ENCODE data around the gene BAHCC1.
"Not testable (repeated sequence)": the region's sequence is repeated elsewhere in the genome, so short reads cannot be mapped to it uniquely, and the experiment has no call there.

BAHCC1 gene

DNA sequence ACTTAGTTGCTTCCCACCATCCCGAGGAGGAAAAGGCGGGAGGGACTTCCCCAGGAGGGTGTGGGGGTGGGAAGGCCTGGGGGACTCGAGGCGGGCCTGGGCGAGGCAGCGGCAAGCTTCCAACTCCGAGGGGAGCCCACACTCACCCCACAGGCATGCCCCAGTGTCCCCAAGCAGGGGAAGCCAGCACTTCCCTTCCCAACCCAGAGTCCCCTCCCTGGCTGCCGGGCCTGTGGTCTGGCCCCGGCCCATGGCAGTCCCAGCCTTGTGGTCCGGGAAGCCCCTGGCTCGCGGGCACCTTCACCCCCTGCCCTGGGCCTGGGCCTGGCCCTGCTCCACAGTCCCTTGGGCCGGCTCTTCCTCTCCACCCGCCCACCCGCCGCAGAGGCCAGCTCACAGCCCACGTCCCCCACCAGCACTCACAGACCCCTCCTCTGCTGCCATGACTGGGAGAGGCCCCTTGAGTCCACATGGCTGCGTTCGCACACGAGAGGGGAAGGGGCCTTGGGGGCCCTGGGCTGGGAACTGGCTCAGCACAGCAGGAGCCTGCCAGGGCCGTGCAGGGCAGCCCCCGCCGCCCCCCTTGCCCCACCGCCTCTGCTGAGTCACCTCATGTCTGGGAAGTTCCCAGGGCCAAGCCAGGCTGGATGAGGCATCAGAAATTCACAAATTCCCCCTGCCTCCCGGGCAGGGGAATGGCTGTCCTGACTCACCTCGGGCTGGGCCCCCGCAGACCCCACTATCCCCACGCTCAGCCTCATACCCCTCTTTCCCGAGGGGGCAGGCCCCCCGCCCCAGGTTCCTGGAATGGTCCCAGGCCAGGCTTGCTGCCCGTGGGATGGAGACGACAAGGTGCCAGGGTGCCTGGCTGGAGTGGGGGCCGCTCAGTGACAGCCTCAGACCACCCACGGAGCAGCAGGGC lies 27.8 kb downstream of the BAHCC1 start:
- DNase-seq = peak; percentile 92
- Histone ChIP-seq H3K27me3 (replicated peaks) (no peaks in the 10 kb centered on the region), H3K36me3 (replicated peaks) (no peaks in the 10 kb centered on the region), H3K4me3 (ENCODE audit: low read depth, low read length) (peak overlapping the region; percentile 12), H3K27ac (peak overlapping the region; percentile 96)
- in situ Hi-C loops (cut with HindIII; ENCODE audit: low pct_ligation_motif_present, low sequenced_read_pairs) = no loop called here
- no peak for TF ChIP-seq CTCF (IDR thresholded peaks at IDR 0.05; ENCODE audit: low read depth, low read length, missing control alignments)

DNA sequence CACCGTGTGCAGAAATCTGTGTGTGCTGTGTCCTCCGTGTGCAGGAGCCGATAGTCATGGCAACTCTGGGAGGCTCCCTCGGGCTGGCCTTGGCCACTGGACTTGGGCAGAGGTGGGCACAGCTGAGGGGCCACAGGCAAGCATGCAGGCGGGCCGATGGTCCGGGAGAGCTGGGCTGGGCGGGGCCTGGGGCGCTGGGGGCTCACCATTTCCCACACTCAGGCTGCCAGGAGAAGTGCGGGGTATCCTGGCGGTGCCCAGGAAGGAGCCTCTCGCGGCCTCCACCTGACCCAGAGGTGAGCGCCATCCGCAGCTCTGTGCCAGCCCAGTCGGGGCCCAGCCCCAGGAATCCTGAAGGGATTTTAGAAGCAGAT lies 28.4 kb downstream of the BAHCC1 start:
- DNase-seq = no peak
- no peaks in the 10 kb centered on the region for H3K36me3 ChIP-seq (replicated peaks)
- peak overlapping the region; percentile 96 for H3K27ac ChIP-seq
- in situ Hi-C loops (cut with HindIII; ENCODE audit: low pct_ligation_motif_present, low sequenced_read_pairs) = no loop called here
- no peak for TF ChIP-seq CTCF (IDR thresholded peaks at IDR 0.05; ENCODE audit: low read depth, low read length, missing control alignments)
- H3K27me3 ChIP-seq (replicated peaks) = no peaks in the 10 kb centered on the region
- H3K4me3 ChIP-seq (ENCODE audit: low read depth, low read length) = no peak overlapping the region

GRCh38 chr17:81424151-81425017 lies 29.1 kb downstream of the BAHCC1 start:
- in situ Hi-C loops (cut with HindIII; ENCODE audit: low pct_ligation_motif_present, low sequenced_read_pairs) = no loop called here
- H3K36me3 ChIP-seq (replicated peaks) = no peaks in the 10 kb centered on the region
- no peaks in the 10 kb centered on the region for H3K27me3 ChIP-seq (replicated peaks)
- no peak for DNase-seq
- H3K4me3 ChIP-seq (ENCODE audit: low read depth, low read length) = no peak overlapping the region
- no peak for TF ChIP-seq CTCF (IDR thresholded peaks at IDR 0.05; ENCODE audit: low read depth, low read length, missing control alignments)
- no peak overlapping the region for H3K27ac ChIP-seq

GRCh38 chr17:81425041-81425440 lies 29.8 kb downstream of the BAHCC1 start:
- DNase-seq; H3K36me3 ChIP-seq (replicated peaks); H3K27ac ChIP-seq; H3K4me3 ChIP-seq (ENCODE audit: low read depth, low read length); H3K27me3 ChIP-seq (replicated peaks); in situ Hi-C loops (cut with HindIII; ENCODE audit: low pct_ligation_motif_present, low sequenced_read_pairs): not testable (repeated sequence)

- H3K27me3 ChIP-seq (replicated peaks); H3K27ac ChIP-seq; in situ Hi-C loops (cut with HindIII; ENCODE audit: low pct_ligation_motif_present, low sequenced_read_pairs); H3K36me3 ChIP-seq (replicated peaks); DNase-seq; H3K4me3 ChIP-seq (ENCODE audit: low read depth, low read length): not testable (repeated sequence)
Observed at GRCh38 chr17:81425716-81426392, 30.6 kb downstream of the BAHCC1 start.

DNA sequence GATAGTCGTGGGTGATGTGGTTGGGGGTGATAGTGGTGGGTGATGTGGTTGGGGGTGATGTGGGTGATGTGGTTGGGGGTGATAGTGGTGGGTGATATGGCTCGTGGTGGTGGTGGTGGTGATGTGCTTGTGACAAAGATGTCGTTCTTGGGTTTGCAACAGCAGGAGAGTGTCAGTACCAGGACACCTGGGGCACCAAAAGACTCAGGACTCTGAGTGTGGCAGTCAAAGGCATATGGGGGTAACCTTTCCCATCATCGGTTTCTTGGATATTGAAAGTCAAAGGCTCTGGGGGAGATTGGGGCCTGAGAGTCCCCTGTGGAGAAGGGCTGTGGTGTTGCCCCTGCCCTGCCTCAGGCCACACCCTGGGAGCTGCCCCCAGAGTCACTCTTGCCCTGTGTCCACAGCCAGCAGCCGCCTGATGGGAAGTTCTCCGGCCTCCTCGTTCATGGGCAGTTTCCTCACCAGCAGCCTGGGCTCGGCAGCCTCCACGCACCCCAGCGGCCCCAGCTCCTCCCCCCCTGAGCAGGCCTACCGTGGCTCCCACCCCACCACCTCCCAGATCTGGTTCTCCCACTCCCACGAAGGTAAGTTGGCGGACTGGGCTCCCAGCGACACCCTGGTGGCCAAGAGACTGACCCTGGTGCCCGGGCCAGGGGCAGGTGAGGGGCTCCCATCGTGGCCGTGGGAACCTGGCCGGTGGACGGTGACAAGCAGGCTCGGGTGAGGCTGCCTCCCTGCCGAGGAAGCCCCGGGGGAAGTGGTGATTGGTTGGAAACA lies 31.3 kb downstream of the BAHCC1 start:
- Histone ChIP-seq H3K4me3 (ENCODE audit: low read depth, low read length) (no peak overlapping the region), H3K27me3 (replicated peaks) (no peaks in the 10 kb centered on the region), H3K36me3 (replicated peaks) (no peaks in the 10 kb centered on the region), H3K27ac (no peak overlapping the region)
- no peak for DNase-seq
- in situ Hi-C loops (cut with HindIII; ENCODE audit: low pct_ligation_motif_present, low sequenced_read_pairs) = no loop called here
- TF ChIP-seq CTCF (IDR thresholded peaks at IDR 0.05; ENCODE audit: low read depth, low read length, missing control alignments) = no peak
